ENCODE results near the gene TPST2. TPM values are rescaled to one million over a fixed set of nuclear protein-coding genes. Genes with fewer than 3 reads are reported as not detected.

The TPST2 gene
- total and polyA plus RNA-seq, 12 donors = 15.7 to 167 (median 57.0) TPM

- Histone ChIP-seq H3K4me3 (no peak overlapping the region), H3K36me3 (replicated peaks in 1 of 2) (no peaks in the 10 kb centered on the region), H3K4me1 (replicated peaks in 1 of 2) (no peaks in the 10 kb centered on the region), H3K9me3 (replicated peaks in 1 of 3) (no peaks in the 10 kb centered on the region), H3K27me3 (peaks cover 5% of the 10 kb centered on the region), H3K27ac (no peak overlapping the region)
- TF ChIP-seq CTCF (IDR thresholded peaks at IDR 0.05) (no peak), POLR2A (IDR thresholded peaks at IDR 0.05) (no peak)
- intact Hi-C loops (cut with DNase I) = no loop called here
- DNase-seq = no peak
- 57 to 68% (median 62%) methylated on average over 2 of the region's 2 CpGs for WGBS, 4 donors
Observed at GRCh38 chr22:26610996-26611395, 21.1 kb upstream of the TPST2 start.

GRCh38 chr22:26610072-26610958 is 20.4 kb upstream of the TPST2 start:
- 69 to 81% (median 78%) methylated on average over 12 of the region's 12 CpGs for WGBS, 4 donors
- DNase-seq = peak in 3 of 7 donors; percentile 19 to 31 (median 20)
- Histone ChIP-seq H3K4me3 (no peak overlapping the region), H3K36me3 (replicated peaks in 1 of 2) (no peaks in the 10 kb centered on the region), H3K27ac (no peak overlapping the region), H3K9me3 (replicated peaks in 1 of 3) (no peaks in the 10 kb centered on the region), H3K4me1 (replicated peaks in 1 of 2) (no peaks in the 10 kb centered on the region), H3K27me3 (peaks cover 5% of the 10 kb centered on the region)
- TF ChIP-seq POLR2A (IDR thresholded peaks at IDR 0.05) = no peak
- TF ChIP-seq CTCF (IDR thresholded peaks at IDR 0.05) = no peak
- intact Hi-C loops (cut with DNase I) = no loop called here

- no peak for TF ChIP-seq POLR2A (IDR thresholded peaks at IDR 0.05)
- TF ChIP-seq CTCF (IDR thresholded peaks at IDR 0.05) = no peak
- H3K27ac ChIP-seq = no peak overlapping the region
- no peaks in the 10 kb centered on the region for H3K4me1 ChIP-seq (replicated peaks in 1 of 2)
- WGBS, 4 donors = 71 to 82% (median 76%) methylated on average over 2 of the region's 2 CpGs
- no peak for DNase-seq
- no peaks in the 10 kb centered on the region for H3K36me3 ChIP-seq (replicated peaks in 1 of 2)
- H3K27me3 ChIP-seq = no peaks in the 10 kb centered on the region
- intact Hi-C loops (cut with DNase I) = no loop called here
- no peaks in the 10 kb centered on the region for H3K9me3 ChIP-seq (replicated peaks in 1 of 3)
- no peak overlapping the region for H3K4me3 ChIP-seq
Observed at GRCh38 chr22:26609287-26609686, 19.4 kb upstream of the TPST2 start.

- intact Hi-C loops (cut with DNase I) = no loop called here
Observed at GRCh38 chr22:26608129-26608528, 18.2 kb upstream of the TPST2 start.

More at GRCh38 chr22:26608129-26608528, 18.2 kb upstream of the TPST2 start:
- no peak for TF ChIP-seq CTCF (IDR thresholded peaks at IDR 0.05)
- TF ChIP-seq POLR2A (IDR thresholded peaks at IDR 0.05) = no peak
- Histone ChIP-seq H3K27ac (no peak overlapping the region), H3K9me3 (replicated peaks in 1 of 3) (no peaks in the 10 kb centered on the region), H3K4me1 (replicated peaks in 1 of 2) (no peaks in the 10 kb centered on the region), H3K4me3 (no peak overlapping the region), H3K36me3 (replicated peaks in 1 of 2) (no peaks in the 10 kb centered on the region), H3K27me3 (no peaks in the 10 kb centered on the region)
- 43 to 48% (median 43%) methylated on average over 2 of the region's 2 CpGs for WGBS, 4 donors
- no peak for DNase-seq

All from adrenal gland (tissue), 12 donors.